K562 (cell line): ENCODE data around the gene MYOM1. TPM values are rescaled to one million over a fixed set of nuclear protein-coding genes. Genes with fewer than 3 reads are reported as not detected.

Experiments used
- BRCA1 ChIP-seq, 2 experiments: fragments of 450-650 bp in 1 of 2; sonication (generic) in 1 of 2; formaldehyde crosslinking in 1 of 2; IDR thresholded peaks; 2 replicates each; pipeline versions ENCODE4 v1.5.0 to v1.6.1; 2017 to 2020; ENCODE audit warnings: mild to moderate bottlenecking in 1 of 2, missing genetic modification reagents in 1 of 2
- CHD4 ChIP-seq: fragments of 200-600 bp; sonication (generic); IDR thresholded peaks from 3 replicates; pipeline ENCODE4 v1.6.1; 2012; ENCODE audit warnings: low read depth, mild to moderate bottlenecking, mixed read lengths, low read length, inconsistent platforms; ENCODE audit not compliant: insufficient read depth, insufficient replicate concordance, poor library complexity, severe bottlenecking
- FOXJ2 ChIP-seq: fragments of 200-800 bp; sonication (Bioruptor generic); IDR thresholded peaks from 2 replicates; pipeline ENCODE4 v1.6.1; 2016; ENCODE audit warnings: missing genetic modification characterization, missing compliant biosample characterization
- HDAC6 ChIP-seq: IDR thresholded peaks from 2 replicates; pipeline ENCODE4 v1.6.1; 2012; ENCODE audit warnings: low read depth, mild to moderate bottlenecking, control low read depth, inconsistent platforms, low read length, moderate library complexity
- KAT2B ChIP-seq: IDR thresholded peaks from one replicate; pipeline ENCODE4 v1.6.1; 2012; ENCODE audit warnings: low read depth, mild to moderate bottlenecking, control low read depth, inconsistent platforms, low read length, moderate library complexity
- KHSRP ChIP-seq: fragments of 450-650 bp; IDR thresholded peaks from 2 replicates; pipeline ENCODE4 v1.6.1; 2017
- MTA2 ChIP-seq: fragments of 450-650 bp; IDR thresholded peaks from 2 replicates; pipeline ENCODE4 v1.6.1; 2016; ENCODE audit warnings: low read depth
- NR2C2 ChIP-seq, 2 experiments: fragments of 200-800 bp in 1 of 2; sonication (Bioruptor generic) in 1 of 2; sonication (generic) in 1 of 2; formaldehyde crosslinking in 1 of 2; IDR thresholded peaks; 2 replicates each; pipeline versions ENCODE4 v1.6.1 to v1.8.0; 2016 to 2022; ENCODE audit warnings: mild to moderate bottlenecking in 1 of 2, missing compliant biosample characterization in 1 of 2, missing genetic modification characterization in 1 of 2, missing genetic modification reagents in 1 of 2
- PHTF2 ChIP-seq: fragments of 250-450 bp; sonication (Bioruptor Pico); IDR thresholded peaks from 2 replicates; pipeline ENCODE4 v1.5.0; 2021; ENCODE audit warnings: mild to moderate bottlenecking
- SUPT5H ChIP-seq: fragments of 450-650 bp; IDR thresholded peaks from 2 replicates; pipeline ENCODE4 v1.6.1; 2016
- ZNF584 ChIP-seq: fragments of 200-800 bp; sonication (Bioruptor generic); IDR thresholded peaks from 2 replicates; pipeline ENCODE4 v1.6.1; 2016; ENCODE audit warnings: low read depth, mild to moderate bottlenecking, missing genetic modification characterization, missing compliant biosample characterization
- polyA plus RNA-seq, 8 experiments: library from polyadenylated mRNA; depleted of rRNA in 4 of 8; stranded (reverse) in 5 of 8; unstranded in 3 of 8; fragments of >200 nt; fragmentation: Nextera tagmentation in 2 of 8; fragmentation: Illumina TruSeq in 1 of 8; extraction: Ambion mirVana in 2 of 8; extraction: Trizol in 1 of 8; gene quantifications; 2 replicates each; pipeline versions ENCODE4 v1.2.1 to v1.2.3, GENCODE V29; 2011 to 2014; ENCODE audit warnings: inconsistent platforms in 1 of 8, missing spikeins in 1 of 8
- total RNA-seq, 7 experiments: library from RNA; depleted of rRNA in 6 of 7; stranded (reverse); fragments of >200 nt in 6 of 7; fragmentation: Illumina TruSeq in 2 of 7; extraction: Trizol in 2 of 7; gene quantifications; 2 replicates each; pipeline versions ENCODE4 v1.2.1 to v1.2.3, GENCODE V29; 2011 to 2021; ENCODE audit warnings: low replicate concordance in 1 of 7
- TF ChIP-seq, protein P1 (sequence below): sonication (generic); formaldehyde crosslinking; IDR thresholded peaks from 2 replicates; pipeline ENCODE4 v1.8.0; 2023; ENCODE audit warnings: mild to moderate bottlenecking, missing genetic modification reagents
- TF ChIP-seq, protein P2 (sequence below): sonication (generic); formaldehyde crosslinking; IDR thresholded peaks from 2 replicates; pipeline ENCODE4 v1.8.0; 2022; ENCODE audit warnings: mild to moderate bottlenecking, low read depth, missing genetic modification reagents

Gene MYOM1
- total and polyA plus RNA-seq, 9 of the 15 experiments (the other 6 are each of a cell fraction or from before 2014, with no cell fraction given): 0.01 to 0.62 (median 0.25) TPM

- TF ChIP-seq KAT2B: no peak
- 0 out of 2 replicates have a peak, but pooled peaks have one; percentile 9 for TF ChIP-seq MTA2
- peak; percentile 56 for TF ChIP-seq SUPT5H
- no peak for TF ChIP-seq ZNF584 (CRISPR knock-in tag)
- TF ChIP-seq BRCA1 (IDR thresholded peaks at IDR 0.05): no peak
- no peak for TF ChIP-seq BRCA1 (CRISPR knock-in tag; IDR thresholded peaks at IDR 0.05)
- no peak for TF ChIP-seq PHTF2 (CRISPR knock-in tag)
- TF ChIP-seq FOXJ2 (tag): no peak
- TF ChIP-seq CHD4: peak; percentile 6
- TF ChIP-seq, protein P1, sequence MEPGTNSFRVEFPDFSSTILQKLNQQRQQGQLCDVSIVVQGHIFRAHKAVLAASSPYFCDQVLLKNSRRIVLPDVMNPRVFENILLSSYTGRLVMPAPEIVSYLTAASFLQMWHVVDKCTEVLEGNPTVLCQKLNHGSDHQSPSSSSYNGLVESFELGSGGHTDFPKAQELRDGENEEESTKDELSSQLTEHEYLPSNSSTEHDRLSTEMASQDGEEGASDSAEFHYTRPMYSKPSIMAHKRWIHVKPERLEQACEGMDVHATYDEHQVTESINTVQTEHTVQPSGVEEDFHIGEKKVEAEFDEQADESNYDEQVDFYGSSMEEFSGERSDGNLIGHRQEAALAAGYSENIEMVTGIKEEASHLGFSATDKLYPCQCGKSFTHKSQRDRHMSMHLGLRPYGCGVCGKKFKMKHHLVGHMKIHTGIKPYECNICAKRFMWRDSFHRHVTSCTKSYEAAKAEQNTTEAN: 0 out of 2 replicates have a peak, but pooled peaks have one; percentile 32
- TF ChIP-seq NR2C2 (CRISPR knock-in tag; IDR thresholded peaks at IDR 0.05): 0 out of 2 replicates have a peak, but pooled peaks have one; percentile 25
- TF ChIP-seq NR2C2 (tag; IDR thresholded peaks at IDR 0.05): no peak
- no peak for TF ChIP-seq KHSRP
- TF ChIP-seq HDAC6: no peak
- TF ChIP-seq, protein P2, sequence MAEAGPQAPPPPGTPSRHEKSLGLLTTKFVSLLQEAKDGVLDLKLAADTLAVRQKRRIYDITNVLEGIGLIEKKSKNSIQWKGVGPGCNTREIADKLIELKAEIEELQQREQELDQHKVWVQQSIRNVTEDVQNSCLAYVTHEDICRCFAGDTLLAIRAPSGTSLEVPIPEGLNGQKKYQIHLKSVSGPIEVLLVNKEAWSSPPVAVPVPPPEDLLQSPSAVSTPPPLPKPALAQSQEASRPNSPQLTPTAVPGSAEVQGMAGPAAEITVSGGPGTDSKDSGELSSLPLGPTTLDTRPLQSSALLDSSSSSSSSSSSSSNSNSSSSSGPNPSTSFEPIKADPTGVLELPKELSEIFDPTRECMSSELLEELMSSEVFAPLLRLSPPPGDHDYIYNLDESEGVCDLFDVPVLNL (CRISPR knock-in tag): 0 out of 2 replicates have a peak, but pooled peaks have one; percentile 8
Observed at GRCh38 chr18:3248062-3248657, 28.4 kb upstream of the MYOM1 start (continued).
